GM15510 (cell line): ENCODE data around the gene CYP2W1.

Experiments
- POLR2A ChIP-seq: IDR thresholded peaks from 3 replicates; pipeline ENCODE4 v1.6.1; 2011; ENCODE audit warnings: borderline replicate concordance; ENCODE audit not compliant: insufficient read length; ENCODE audit errors: extremely low read depth

Gene CYP2W1

GRCh38 chr7:994592-995308 lies 11.8 kb downstream of the CYP2W1 start:
- no peak for TF ChIP-seq POLR2A

GRCh38 chr7:995571-995970 lies 12.6 kb downstream of the CYP2W1 start:
- TF ChIP-seq POLR2A = no peak

GRCh38 chr7:996079-996872 lies 13.3 kb downstream of the CYP2W1 start:
- TF ChIP-seq POLR2A = no peak

- TF ChIP-seq POLR2A = no peak
These were observed 14.7 kb downstream of the CYP2W1 start for GRCh38 chr7:997404-998395.

GRCh38 chr7:999149-999879 lies 16.3 kb downstream of the CYP2W1 start:
- no peak for TF ChIP-seq POLR2A

GRCh38 chr7:999941-1000935 lies 17.3 kb downstream of the CYP2W1 start:
- no peak for TF ChIP-seq POLR2A

- TF ChIP-seq POLR2A = no peak
These were observed 21.3 kb downstream of the CYP2W1 start for GRCh38 chr7:1004018-1004852.

- no peak for TF ChIP-seq POLR2A
These were observed 22.3 kb downstream of the CYP2W1 start for GRCh38 chr7:1005303-1005702.

GRCh38 chr7:1007901-1008300 lies 24.9 kb downstream of the CYP2W1 start:
- no peak for TF ChIP-seq POLR2A

GRCh38 chr7:1008733-1009363 lies 25.9 kb downstream of the CYP2W1 start:
- no peak for TF ChIP-seq POLR2A

- TF ChIP-seq POLR2A = no peak
These were observed 26.8 kb downstream of the CYP2W1 start for GRCh38 chr7:1009747-1010146.

GRCh38 chr7:1010226-1010625 lies 27.2 kb downstream of the CYP2W1 start:
- TF ChIP-seq POLR2A = no peak
